HUDEP-2 (cell line): ENCODE data around the gene BEX1.
A peak's percentile ranks its signal among the peaks of the same experiment; 100 is the strongest.
"Not testable (repeated sequence)": the region's sequence is repeated elsewhere in the genome, so short reads cannot be mapped to it uniquely, and the experiment has no call there.

Source experiments
- DNase-seq, 76 experiments: peaks; one replicate each; lab custom pipeline; 2025; ENCODE audit not compliant: unreplicated experiment in 76 of 76; lab: John Stamatoyannopoulos, UW

Gene BEX1

DNA sequence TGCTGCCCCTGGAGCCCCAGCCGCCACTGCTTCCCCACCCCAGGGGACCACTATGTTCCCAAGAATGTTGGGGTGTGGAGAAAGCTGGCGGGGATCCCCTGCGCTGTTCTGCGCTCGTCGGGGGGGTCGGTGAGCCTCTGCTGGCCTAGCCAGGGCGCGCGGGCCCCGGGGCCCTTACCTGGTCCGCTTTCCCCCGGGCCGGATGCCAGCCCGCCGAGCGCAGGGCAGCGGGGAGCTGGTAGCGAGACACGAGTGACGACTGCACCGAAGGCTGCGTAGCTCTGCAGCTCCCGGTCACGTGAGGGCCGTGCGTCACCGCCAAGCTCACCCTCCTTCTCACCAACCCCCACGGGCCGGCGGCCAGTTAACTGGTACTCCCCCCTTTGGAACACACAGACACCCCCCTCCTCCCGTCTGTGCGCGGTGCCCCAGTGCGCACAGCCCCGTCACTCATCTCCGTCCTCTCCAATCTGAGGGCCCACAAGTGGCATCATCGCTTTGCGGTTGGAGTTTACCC is at the start of gene BEX1:
BEX1 (minus strand) TSS at position 254 of the 517 bp plus-strand sequence. CDS start 897 bp downstream, outside the sequence.
- DNase-seq = peak in 12 of 76 experiments; percentile 0 to 9 (median 1)

DNA sequence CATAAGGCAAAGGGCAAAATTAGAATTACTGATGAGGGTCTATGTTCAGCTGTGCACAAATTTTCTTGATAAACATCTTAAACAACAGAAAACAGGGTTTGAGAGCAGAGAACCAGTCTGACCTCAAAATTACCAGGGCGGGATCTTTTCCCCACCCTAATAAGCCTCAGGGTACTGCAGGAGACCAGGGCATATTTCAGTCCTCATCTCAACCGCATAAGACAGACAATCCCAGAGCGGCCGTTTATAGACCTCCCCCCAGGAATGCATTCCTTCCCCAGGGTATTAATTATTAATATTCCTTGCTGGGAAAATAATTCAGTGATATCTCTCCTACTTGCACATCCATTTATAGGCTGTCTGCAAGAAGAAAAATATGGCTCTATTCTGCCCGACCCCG is 45.5 kb upstream of the BEX1 start:
- not testable (repeated sequence) for DNase-seq

- DNase-seq = no peak
Measured at GRCh38 chrX:103107836-103108235, 43.9 kb upstream of the BEX1 start.

DNA sequence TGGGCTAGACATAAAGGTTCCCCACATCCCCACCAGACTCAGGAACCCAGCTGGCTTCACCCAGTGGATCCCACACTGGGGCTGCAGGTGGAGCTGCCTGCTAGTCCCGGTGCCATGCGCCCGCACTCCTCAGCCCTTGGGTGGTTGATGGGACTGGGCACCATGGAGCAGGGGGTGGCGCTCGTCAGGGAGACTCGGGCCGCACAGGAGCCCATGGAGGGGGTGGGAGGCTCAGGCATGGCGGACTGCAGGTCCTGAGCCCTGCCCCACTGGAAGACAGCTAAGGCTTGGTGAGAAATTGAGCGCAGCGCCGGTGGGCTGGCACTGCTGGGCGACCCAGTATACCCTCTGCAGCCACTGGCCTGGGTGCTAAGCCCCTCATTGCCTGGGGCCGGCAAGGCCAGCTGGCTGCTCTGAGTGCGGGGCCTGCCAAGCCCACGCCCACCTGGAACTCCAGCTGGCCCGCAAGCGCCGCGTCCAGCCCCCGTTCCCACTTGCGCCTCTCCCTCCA is 43.3 kb upstream of the BEX1 start:
- DNase-seq = not testable (repeated sequence)

DNA sequence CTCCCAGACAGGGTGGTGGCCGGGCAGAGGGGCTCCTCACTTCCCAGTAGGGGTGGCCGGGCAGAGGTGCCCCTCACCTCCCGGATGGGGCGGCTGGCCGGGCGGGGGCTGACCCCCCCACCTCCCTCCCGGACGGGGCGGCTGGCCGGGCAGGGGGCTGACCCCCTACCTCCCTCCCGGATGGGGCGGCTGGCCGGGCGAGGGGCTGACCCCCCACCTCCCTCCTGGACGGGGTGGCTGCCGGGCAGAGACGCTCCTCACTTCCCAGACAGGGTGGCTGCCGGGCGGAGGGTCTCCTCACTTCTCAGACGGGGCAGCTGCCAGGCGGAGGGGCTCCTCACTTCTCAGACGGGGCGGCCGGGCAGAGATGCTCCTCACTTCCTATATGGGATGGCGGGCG is 40.4 kb upstream of the BEX1 start:
- not testable (repeated sequence) for DNase-seq

GRCh38 chrX:103103866-103104265 is 39.9 kb upstream of the BEX1 start:
- DNase-seq = not testable (repeated sequence)

- peak in 73 of 76 experiments; percentile 33 to 91 (median 71) for DNase-seq
Measured at GRCh38 chrX:103101299-103102042, 37.5 kb upstream of the BEX1 start.

GRCh38 chrX:103100484-103100883 is 36.5 kb upstream of the BEX1 start:
- no peak for DNase-seq

DNA sequence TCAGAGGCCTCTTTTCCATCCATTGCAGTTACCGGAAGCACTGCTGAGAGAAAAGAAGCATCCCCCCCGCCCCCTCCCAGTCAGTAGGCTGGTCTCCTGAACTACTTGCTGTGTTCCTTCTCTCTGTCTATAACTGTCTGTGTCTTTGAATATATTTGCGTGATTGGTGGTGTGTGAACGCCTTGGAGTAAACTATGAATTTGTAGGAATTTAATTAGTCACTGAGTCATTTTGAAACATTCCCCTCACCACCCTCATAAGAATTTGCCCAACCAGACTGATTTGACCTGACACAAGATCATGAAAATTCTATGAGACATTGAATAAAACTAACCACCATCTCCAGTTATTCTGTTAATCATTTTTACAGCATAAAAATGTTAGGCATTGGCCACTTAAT is 35.7 kb upstream of the BEX1 start:
- no peak for DNase-seq

DNA sequence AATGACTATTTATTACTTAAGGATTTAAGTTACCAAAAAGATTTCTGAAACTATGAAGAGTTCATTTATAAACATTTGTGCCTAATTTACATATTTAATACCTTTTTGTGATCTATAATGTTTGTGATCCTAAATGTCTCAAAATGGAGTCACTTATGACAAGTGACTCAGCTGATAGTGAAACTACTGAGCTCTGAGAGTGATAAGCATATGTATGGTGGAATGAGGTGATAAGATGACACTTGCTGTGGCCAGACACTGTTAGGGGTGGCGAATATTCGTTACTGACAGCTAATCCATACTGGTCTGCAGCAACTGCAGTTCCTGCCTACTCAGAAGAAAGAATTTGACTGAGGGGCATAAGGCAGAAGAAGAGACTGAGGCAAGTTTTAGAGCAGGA is 34.5 kb upstream of the BEX1 start:
- DNase-seq = peak in 51 of 76 experiments; percentile 0 to 70 (median 16)

GRCh38 chrX:103092942-103093341 is 29.0 kb upstream of the BEX1 start, which contains the start of gene NXF3:
TSS of gene NXF3 (minus strand) at chrX:103093143. CDS start at chrX:103093023, 120 bp downstream.
- DNase-seq = peak in 2 of 76 experiments; percentile 0 to 2

DNA sequence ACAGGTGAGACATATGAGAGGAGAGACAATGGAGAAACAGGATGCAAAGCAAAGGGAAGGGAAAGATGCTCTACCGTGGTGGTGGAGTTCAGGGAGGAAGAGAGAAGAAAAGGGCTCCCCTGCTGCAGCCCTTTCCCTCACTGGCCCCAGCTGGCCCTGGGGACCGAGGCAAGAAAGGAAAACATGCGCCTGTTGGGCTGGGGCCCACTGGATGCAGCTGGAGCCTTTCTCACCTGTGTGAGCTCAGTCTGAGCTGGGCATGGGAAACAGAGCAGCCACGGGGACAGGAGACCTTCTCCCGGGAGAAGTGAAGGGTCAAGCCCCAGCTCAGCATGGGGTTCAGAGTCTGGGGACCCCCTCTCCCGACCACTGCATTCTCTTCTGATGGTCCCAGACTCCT is 17.1 kb upstream of the BEX1 start:
- DNase-seq = no peak

DNA sequence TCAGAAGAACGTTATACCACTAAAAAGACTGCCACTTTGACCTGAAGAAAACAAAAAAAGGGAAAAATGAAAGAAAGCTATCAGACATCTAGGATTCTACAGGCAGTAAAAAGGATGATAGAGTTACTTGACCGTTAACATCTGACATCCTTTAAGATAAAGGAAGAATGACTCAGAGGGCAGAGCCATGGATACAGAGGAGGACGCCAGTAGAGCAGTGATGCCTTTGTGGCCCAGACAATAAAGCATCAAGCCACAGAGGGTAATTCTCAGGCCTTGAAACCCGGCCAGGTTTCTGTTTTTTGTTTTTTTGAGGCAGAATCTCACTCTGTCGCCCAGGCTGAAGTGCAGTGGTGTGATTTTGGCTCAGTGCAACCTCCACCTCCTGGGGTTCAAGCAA is 9.5 kb upstream of the BEX1 start:
- DNase-seq = no peak

- no peak for DNase-seq
Measured at GRCh38 chrX:103066606-103067005, 2.6 kb upstream of the BEX1 start.

GRCh38 chrX:103063191-103063845 is 653 bp downstream of the BEX1 start:
- peak in 21 of 76 experiments; percentile 0 to 16 (median 1) for DNase-seq

DNA sequence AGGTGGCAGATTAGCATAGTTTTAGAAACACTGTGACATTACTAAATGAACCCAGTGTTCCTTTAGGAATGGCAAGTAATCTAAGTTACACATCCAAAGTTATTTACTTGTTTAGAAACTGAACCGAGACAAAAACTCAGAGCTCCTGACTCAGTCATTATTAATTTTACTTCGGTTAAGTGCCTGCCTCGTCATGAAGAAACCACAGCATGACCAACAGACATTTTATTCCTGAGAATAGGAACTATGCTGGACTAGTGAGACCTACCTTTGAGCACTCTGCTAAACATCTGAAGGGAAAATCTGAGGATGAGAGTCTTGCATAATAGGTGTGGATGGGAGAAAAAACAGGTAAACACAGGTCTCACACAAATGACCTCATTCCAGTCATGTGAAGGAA is 2.5 kb downstream of the BEX1 start:
- no peak for DNase-seq

DNA sequence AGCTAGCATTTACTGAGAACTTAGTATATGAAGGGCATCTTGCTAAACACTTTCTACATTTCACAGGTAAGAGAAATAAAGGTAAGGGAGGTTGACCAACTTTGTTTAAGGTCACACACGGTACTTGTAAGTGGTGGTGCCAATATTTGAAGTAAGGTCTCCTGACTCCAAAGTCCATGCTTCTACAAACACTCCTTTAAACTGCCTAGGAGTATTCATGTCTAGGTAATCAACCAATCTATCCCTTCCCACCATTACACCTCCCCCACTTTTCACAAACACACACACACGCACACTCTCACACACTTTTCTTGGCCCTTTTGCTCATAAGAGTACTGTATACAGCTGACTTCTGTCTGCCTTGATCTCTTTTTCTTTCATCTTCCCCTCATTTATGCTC is 7.1 kb downstream of the BEX1 start:
- DNase-seq = no peak

DNA sequence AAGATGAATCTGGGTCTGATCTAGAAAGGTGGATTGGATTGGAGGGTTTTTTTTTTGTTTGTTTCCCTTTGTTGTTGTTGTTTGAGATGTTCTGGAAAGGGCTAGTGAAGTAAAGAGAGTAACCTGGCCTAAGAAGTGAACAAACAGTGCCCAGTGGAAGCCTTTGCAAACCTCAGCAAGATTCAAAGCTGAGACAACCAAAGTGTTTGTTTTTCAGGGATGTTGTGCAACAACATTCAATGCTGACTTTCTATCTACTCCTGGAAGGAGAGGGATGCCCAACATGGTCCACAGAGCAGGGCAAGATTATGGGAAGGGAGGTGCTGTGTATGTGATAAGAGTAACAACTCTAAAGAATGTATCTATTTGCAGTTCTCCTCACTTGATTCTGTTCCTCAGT is 11.3 kb downstream of the BEX1 start:
- no peak for DNase-seq

- no peak for DNase-seq
Measured at GRCh38 chrX:103051260-103051789, 12.6 kb downstream of the BEX1 start.

DNA sequence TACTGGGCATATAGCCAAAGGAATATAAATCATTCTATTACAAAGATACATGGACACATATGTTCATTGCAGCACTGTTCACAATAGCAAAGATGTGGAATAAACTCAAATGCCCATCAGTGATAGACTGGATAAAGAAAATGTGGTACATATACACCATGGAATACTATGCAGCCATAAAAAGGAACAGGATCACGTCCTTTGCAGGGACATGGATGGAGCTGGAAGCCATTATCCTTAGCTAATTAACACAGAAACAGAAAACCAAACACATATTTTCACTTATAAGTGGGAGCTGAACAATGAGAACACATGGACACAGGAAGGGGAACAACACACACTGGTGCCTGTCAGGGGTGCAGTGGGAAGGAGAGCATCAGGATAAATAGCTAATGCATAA is 30.6 kb downstream of the BEX1 start:
- DNase-seq = not testable (repeated sequence)

DNA sequence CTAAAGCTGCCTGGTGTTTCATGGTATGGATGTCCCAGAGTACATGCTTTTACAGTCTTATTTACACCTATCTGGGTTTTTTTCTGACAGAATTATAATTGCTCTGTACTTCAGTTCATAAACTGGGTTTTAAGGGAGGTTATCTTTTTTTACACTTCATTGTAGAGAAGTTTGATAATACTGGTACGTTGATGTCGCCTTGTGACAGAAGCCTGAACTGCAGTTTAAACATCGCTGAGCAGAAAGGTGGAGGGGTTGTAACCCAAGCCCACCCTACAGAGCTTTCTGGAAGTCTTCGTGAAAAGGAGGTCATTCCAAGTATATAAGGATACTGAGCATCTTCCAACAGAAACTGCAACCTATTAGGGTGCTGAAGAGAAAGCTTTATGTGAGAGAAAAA is 46.4 kb downstream of the BEX1 start:
- DNase-seq = no peak
